GM12873 (cell line): Measurements from ENCODE around the gene COL15A1.

Experiments
- TF ChIP-seq, protein P1 (sequence below): IDR thresholded peaks from 2 replicates; pipeline ENCODE4 v1.5.1; 2012; ENCODE audit warnings: low read depth, mild to moderate bottlenecking, moderate library complexity, low read length, control low read depth; ENCODE audit not compliant: insufficient read depth; ENCODE audit errors: missing control alignments

Gene COL15A1

DNA sequence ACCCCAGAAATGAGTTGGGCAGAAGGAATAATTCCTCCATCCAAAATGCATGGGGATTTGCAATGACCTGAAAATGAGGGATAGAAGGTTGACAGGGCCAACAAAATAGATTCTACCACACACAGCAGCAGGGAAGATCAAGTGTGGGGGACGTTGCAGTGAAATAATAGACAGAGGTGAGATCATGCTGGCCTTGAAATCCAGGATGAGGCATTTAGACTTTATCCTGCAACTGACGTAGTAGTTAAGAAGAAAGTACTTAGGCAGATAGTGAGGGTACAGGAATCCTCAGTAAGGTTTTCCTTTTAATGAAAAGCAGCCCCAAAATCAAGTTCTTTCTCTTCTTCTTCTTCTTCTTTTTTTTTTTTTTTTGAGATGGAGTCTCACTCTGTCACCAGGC lies 129.6 kb downstream of the COL15A1 start:
- TF ChIP-seq, protein P1, sequence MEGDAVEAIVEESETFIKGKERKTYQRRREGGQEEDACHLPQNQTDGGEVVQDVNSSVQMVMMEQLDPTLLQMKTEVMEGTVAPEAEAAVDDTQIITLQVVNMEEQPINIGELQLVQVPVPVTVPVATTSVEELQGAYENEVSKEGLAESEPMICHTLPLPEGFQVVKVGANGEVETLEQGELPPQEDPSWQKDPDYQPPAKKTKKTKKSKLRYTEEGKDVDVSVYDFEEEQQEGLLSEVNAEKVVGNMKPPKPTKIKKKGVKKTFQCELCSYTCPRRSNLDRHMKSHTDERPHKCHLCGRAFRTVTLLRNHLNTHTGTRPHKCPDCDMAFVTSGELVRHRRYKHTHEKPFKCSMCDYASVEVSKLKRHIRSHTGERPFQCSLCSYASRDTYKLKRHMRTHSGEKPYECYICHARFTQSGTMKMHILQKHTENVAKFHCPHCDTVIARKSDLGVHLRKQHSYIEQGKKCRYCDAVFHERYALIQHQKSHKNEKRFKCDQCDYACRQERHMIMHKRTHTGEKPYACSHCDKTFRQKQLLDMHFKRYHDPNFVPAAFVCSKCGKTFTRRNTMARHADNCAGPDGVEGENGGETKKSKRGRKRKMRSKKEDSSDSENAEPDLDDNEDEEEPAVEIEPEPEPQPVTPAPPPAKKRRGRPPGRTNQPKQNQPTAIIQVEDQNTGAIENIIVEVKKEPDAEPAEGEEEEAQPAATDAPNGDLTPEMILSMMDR = no peak

DNA sequence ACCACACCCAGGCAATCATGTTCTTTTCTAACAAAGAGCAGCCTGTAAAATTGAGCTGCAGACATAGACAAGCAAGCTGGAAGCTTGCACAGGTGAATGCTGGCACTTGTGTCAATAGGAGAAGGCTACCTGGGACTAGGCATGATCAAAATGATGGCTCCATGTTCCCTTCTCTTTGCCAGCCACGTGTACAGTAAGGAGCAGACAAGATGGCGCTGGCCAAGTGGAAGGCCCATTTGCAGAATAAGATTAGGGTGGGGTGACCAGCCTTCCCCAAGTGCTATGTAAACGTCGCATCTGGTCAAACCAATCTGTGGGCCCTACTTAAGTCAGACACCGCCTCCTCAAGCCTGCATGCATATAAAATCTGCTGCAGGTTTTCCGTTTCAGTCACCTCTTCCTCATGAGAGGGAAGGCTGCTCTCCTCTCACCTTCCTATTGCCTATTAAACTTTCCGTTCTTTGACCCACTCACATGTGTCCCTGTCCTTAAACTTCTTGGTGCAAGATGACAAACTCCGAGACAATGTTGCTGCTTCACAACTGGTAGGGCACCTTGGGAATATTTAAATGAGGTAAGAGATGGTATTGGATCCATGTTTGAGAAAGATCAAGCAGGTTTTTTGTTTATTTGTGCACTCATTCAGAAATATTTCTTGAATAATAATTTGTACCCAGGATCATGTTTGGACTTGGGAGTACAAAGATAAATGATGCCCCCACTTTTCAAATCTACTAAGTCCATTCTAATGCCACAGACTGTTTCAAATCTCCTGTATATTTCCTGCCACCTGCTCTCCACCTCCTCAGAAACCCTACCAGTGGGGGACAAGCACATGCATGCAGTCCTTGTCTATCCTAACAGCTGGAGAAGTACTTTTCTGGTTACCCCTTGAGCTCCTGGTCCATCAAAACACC lies 130.5 kb downstream of the COL15A1 start:
- TF ChIP-seq, protein P1 = no peak

DNA sequence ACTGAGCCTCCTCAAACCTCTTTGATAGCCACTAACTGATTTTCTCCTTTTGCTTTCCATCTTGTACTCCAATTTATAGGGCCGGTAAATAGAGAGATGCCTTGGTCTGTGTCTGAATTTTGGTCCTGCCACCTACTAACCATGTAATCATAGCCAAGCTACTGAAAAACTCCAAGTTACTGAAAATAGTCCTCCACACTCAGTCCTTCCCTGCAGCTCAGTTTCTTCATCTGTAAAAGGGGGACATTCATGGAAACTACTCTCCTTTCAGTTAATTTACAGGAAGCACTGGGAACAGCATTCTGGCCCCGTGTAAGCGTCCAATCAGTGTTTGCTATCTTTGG lies 131.2 kb downstream of the COL15A1 start:
- TF ChIP-seq, protein P1 = no peak

DNA sequence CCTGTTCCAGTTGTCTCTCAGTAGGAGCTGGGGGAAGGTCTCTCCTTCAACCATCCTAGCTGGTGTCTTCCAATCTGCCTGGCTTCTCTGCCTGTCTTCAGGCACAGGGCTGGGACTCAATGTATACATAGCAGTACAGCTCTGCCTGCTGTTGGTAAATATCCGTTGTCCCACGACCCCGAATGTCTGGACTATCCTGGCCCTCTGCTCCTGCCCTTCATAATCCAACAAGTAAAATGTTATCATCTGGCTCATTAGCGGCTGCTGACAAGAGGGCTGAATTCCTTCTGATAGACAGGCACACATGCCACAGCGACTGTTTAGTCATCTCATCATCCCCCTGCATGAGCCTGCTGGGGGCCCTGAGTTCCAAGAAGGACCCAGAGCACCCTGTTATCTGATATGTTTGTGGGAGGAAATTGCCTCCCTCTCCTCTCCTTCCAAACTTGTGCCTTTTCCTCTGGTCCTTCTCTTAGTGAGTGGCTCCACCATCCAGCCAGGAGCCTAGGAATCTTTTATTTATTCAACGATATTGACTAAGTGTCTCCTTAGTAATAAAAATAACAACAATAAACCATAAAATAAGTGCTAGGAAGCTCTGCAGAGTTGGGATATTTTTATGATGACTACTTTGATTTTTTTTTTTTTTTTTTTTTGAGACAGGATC lies 131.7 kb downstream of the COL15A1 start:
- TF ChIP-seq, protein P1 = no peak

DNA sequence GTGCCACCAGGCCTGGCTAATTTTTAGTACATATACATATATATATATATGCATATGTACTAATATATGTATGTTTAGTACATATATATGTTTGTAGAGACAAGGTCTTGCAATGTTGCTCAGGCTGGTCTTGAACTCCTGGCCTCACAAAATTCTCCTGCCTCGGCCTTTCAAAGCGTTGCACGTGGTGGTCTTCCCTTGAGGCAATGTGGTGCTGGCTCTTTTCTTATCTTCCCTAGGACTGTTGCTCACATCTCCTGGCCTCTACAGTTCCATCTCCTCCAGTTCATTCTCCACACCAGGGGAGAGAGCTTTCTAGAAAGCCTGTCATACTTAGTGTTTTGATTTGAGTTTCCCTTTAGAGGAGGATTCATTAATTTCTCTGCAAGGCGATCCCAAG lies 132.3 kb downstream of the COL15A1 start:
- TF ChIP-seq, protein P1 = no peak

DNA sequence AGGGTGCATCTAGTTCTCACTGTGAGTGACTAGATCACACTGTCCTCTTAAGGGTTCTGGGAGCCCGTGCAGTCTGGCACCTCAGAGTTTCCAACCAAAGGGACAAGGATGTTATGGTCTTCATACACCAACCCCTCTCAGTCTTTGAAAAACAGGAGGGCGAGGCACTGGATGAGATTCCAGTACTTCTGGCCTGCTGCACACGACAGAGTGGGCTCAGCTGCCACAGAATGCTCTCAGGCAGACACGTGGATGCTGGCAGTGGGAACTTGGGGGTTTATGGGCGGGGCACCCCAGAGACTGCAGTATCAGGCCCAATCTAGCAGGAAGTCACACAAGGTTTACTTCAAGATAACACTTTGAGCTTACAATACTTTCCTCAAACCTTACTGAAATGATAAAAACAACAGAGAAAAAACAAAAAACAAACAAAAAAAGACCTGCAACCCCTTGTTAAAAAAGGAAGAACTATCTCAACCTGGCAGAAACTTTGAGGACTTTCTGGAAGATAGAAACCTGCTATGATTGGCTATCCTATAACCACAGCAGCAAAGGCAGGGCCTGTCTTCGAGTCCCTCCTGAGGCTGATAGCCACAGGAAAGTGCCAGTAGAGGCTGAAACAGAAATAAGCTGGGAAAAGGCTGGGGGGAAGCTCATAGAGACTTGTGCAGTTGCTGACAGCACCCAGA lies 132.9 kb downstream of the COL15A1 start:
- TF ChIP-seq, protein P1 = no peak

DNA sequence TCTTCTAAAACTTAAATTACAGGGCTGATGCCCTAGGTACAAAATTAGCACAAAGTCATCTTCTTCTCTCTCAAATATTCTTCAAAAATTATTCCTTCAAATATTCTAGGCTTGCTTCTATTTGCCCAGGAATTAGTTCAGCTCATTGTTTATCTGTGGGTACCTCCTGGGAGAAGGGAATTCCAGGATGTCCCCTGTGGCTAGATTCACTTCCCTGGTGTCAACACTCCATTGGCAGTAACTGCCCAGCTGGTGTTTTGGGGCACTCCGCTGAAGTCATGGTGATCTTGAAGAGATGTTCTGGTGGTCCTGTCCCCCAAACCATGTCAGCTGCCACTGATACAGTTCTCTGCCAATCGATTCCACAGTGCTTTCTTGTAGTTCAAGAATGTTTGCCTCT lies 135.0 kb downstream of the COL15A1 start:
- TF ChIP-seq, protein P1 = no peak
